GM12878 (cell line): ENCODE data around the gene SGO1.

Source experiments
- BACH1 ChIP-seq: fragments of 450-650 bp; IDR thresholded peaks from 2 replicates; pipeline ENCODE4 v1.6.1; 2017; ENCODE audit warnings: mild to moderate bottlenecking, borderline replicate concordance
- CBFB ChIP-seq: IDR thresholded peaks from 2 replicates; pipeline ENCODE4 v1.6.1; 2016; ENCODE audit warnings: antibody characterized with exemption, low read depth
- CTCF ChIP-seq, 3 experiments: IDR thresholded peaks in 2 of 3; conservative IDR thresholded peaks in 1 of 3; 2 replicates each; pipeline ENCODE4 v1.5.1; 2011; ENCODE audit warnings: low read depth in 3 of 3, low read length in 3 of 3, mild to moderate bottlenecking in 3 of 3, control low read depth in 2 of 3, moderate library complexity in 2 of 3, inconsistent platforms in 1 of 3, mixed read lengths in 1 of 3; ENCODE audit not compliant: control insufficient read depth in 2 of 3, insufficient read depth in 1 of 3; ENCODE audit errors: extremely low read depth in 1 of 3
- EZH2 ChIP-seq: IDR thresholded peaks from 2 replicates; pipeline ENCODE4 v1.6.1; 2012; ENCODE audit warnings: low read depth, mild to moderate bottlenecking, control low read depth, inconsistent platforms, low read length, borderline replicate concordance; ENCODE audit not compliant: control insufficient read depth
- MYC ChIP-seq: IDR thresholded peaks from 2 replicates; pipeline ENCODE4 v1.6.1; 2011; ENCODE audit warnings: mild to moderate bottlenecking, low read length, moderate library complexity, inconsistent platforms; ENCODE audit not compliant: insufficient read depth, insufficient replicate concordance, insufficient read length, severe bottlenecking
- NFIC ChIP-seq: IDR thresholded peaks from 2 replicates; pipeline ENCODE4 v1.6.1; 2012; ENCODE audit warnings: low read depth, mild to moderate bottlenecking, inconsistent platforms, low read length, moderate library complexity
- PBX3 ChIP-seq: IDR thresholded peaks from 2 replicates; pipeline ENCODE4 v1.6.1; 2011; ENCODE audit warnings: mild to moderate bottlenecking, low read depth, low read length, moderate library complexity; ENCODE audit not compliant: insufficient replicate concordance
- POLR2A ChIP-seq: IDR thresholded peaks from 2 replicates; pipeline ENCODE4 v1.6.1; 2011; ENCODE audit warnings: low read depth, mild to moderate bottlenecking, low read length
- POLR2AphosphoS5 ChIP-seq: IDR thresholded peaks from 2 replicates; pipeline ENCODE4 v1.6.1; 2011; ENCODE audit warnings: mild to moderate bottlenecking, low read length, inconsistent platforms
- SRF ChIP-seq, 2 experiments: IDR thresholded peaks; 2 replicates each; pipeline ENCODE4 v1.6.1; 2011; ENCODE audit warnings: low read depth in 2 of 2, low read length in 2 of 2, mild to moderate bottlenecking in 1 of 2, moderate library complexity in 1 of 2
- TAF1 ChIP-seq: IDR thresholded peaks from 2 replicates; pipeline ENCODE4 v1.6.1; 2011; ENCODE audit warnings: mild to moderate bottlenecking, low read depth, low read length, borderline replicate concordance
- ZBTB33 ChIP-seq: fragments of 450-650 bp; IDR thresholded peaks from 2 replicates; pipeline ENCODE4 v1.6.1; 2017; ENCODE audit warnings: mild to moderate bottlenecking

- TF ChIP-seq CTCF (IDR thresholded peaks at IDR 0.05 in 2 of 3, conservative IDR thresholded peaks at IDR 0.05 in 1 of 3; ENCODE audit: control insufficient read depth in 2 of 3, extremely low read depth in 1 of 3, insufficient read depth in 1 of 3, low read depth in 3 of 3, low read length in 3 of 3) (no peak), POLR2AphosphoS5 (no peak), MYC (no peak), EZH2 (no peak), PBX3 (no peak), CBFB (no peak), BACH1 (no peak), SRF (IDR thresholded peaks at IDR 0.05; ENCODE audit: low read depth in 2 of 2, low read length in 2 of 2) (no peak), ZBTB33 (no peak), TAF1 (no peak), POLR2A (no peak), NFIC (no peak)
Measured at GRCh38 chr3:20147361-20147760, 38.6 kb downstream of the SGO1 start.
